HG03378 (cell line): ENCODE results near the gene ADGRG6.

Experiments
- ATAC-seq: cut with Tn5 transposase; IDR thresholded peaks from one replicate; pipeline ENCODE4 v1.9.1; 2021; ENCODE audit warnings: mild to moderate bottlenecking, moderate library complexity; ENCODE audit not compliant: unreplicated experiment

Gene ADGRG6

GRCh38 chr6:142374091-142374770 lies 72.4 kb downstream of the ADGRG6 start:
- ATAC-seq, result no peak

GRCh38 chr6:142374965-142375733 lies 73.3 kb downstream of the ADGRG6 start:
- no peak for ATAC-seq

- no peak for ATAC-seq
Measured at GRCh38 chr6:142376115-142376514, 74.3 kb downstream of the ADGRG6 start.

- no peak for ATAC-seq
Measured at GRCh38 chr6:142376800-142377496, 75.1 kb downstream of the ADGRG6 start.

- ATAC-seq, result no peak
Measured at GRCh38 chr6:142377497-142377848, 75.7 kb downstream of the ADGRG6 start.

GRCh38 chr6:142378138-142378875 lies 76.5 kb downstream of the ADGRG6 start:
- ATAC-seq, result no peak

- no peak for ATAC-seq
Measured at GRCh38 chr6:142380626-142381025, 78.8 kb downstream of the ADGRG6 start.

GRCh38 chr6:142381181-142381580 lies 79.4 kb downstream of the ADGRG6 start:
- ATAC-seq, result no peak

GRCh38 chr6:142381845-142382378 lies 80.1 kb downstream of the ADGRG6 start:
- ATAC-seq, result no peak

GRCh38 chr6:142384519-142385254 lies 82.9 kb downstream of the ADGRG6 start:
- no peak for ATAC-seq

- ATAC-seq, result no peak
Measured at GRCh38 chr6:142385352-142385751, 83.5 kb downstream of the ADGRG6 start.

- ATAC-seq, result no peak
Measured at GRCh38 chr6:142386657-142387056, 84.8 kb downstream of the ADGRG6 start.

GRCh38 chr6:142387997-142388815 lies 86.4 kb downstream of the ADGRG6 start:
- ATAC-seq, result peak; percentile 74

- no peak for ATAC-seq
Measured at GRCh38 chr6:142395266-142395665, 93.5 kb downstream of the ADGRG6 start.

GRCh38 chr6:142395768-142396231 lies 94.0 kb downstream of the ADGRG6 start:
- peak; percentile 98 for ATAC-seq

GRCh38 chr6:142398353-142398752 lies 96.5 kb downstream of the ADGRG6 start:
- ATAC-seq, result no peak

- ATAC-seq, result no peak
Measured at GRCh38 chr6:142399739-142400138, 97.9 kb downstream of the ADGRG6 start.

- no peak for ATAC-seq
Measured at GRCh38 chr6:142400495-142400894, 98.7 kb downstream of the ADGRG6 start.

- no peak for ATAC-seq
Measured at GRCh38 chr6:142401838-142402237, 100.0 kb downstream of the ADGRG6 start.
